Spleen (tissue), 11 donors: ENCODE data around the gene TMEM184A. TPM values are rescaled to one million over a fixed set of nuclear protein-coding genes. Genes with fewer than 3 reads are reported as not detected.

Experiments
- DNase-seq: peaks from one replicate; pipeline ENCODE4 v3.0.0-alpha.2; 2020
- H3K27ac ChIP-seq, 8 donors: fragments of 200-600 bp; sonication (generic) in 7 of 8; 1 replicate in 4 of 8; 2 replicates in 4 of 8; pipeline versions ENCODE4 v1.5.0 to v1.8.0; 2016 to 2021; ENCODE audit warnings: inconsistent platforms in 4 of 8, mild to moderate bottlenecking in 4 of 8, moderate library complexity in 1 of 8
- H3K27me3 ChIP-seq, 7 donors: fragments of 200-600 bp; sonication (generic) in 6 of 7; replicated peaks in 1 of 7; 1 replicate in 4 of 7; 2 replicates in 3 of 7; pipeline versions ENCODE4 v1.5.0 to v1.8.0; 2016 to 2021; ENCODE audit warnings: inconsistent platforms in 3 of 7, mild to moderate bottlenecking in 1 of 7
- H3K36me3 ChIP-seq, 6 donors: fragments of 200-600 bp; sonication (generic) in 5 of 6; 1 replicate in 4 of 6; 2 replicates in 2 of 6; pipeline versions ENCODE4 v1.5.0 to v1.8.0; 2016 to 2021; ENCODE audit warnings: inconsistent platforms in 2 of 6
- H3K4me1 ChIP-seq, 6 donors: fragments of 200-600 bp; sonication (generic) in 5 of 6; 1 replicate in 3 of 6; 2 replicates in 3 of 6; pipeline versions ENCODE4 v1.5.0 to v1.8.0; 2016 to 2021; ENCODE audit warnings: inconsistent platforms in 3 of 6
- H3K4me3 ChIP-seq, 8 donors: fragments of 200-600 bp; sonication (generic) in 7 of 8; 1 replicate in 4 of 8; 2 replicates in 4 of 8; pipeline versions ENCODE4 v1.5.0 to v1.8.0; 2016 to 2021; ENCODE audit warnings: inconsistent platforms in 4 of 8, mild to moderate bottlenecking in 4 of 8, moderate library complexity in 2 of 8
- H3K9me3 ChIP-seq, 8 donors: fragments of 200-600 bp; sonication (generic) in 7 of 8; 1 replicate in 4 of 8; 2 replicates in 4 of 8; pipeline versions ENCODE4 v1.5.0 to v1.8.0; 2016 to 2021; ENCODE audit warnings: inconsistent platforms in 4 of 8
- POLR2A ChIP-seq, 3 donors: fragments of 450-650 bp; IDR thresholded peaks; one replicate each; pipeline ENCODE4 v1.5.1; 2017; ENCODE audit warnings: antibody characterized with exemption in 3 of 3, mild to moderate bottlenecking in 1 of 3
- POLR2AphosphoS5 ChIP-seq, 3 donors: sonication (generic); formaldehyde crosslinking; IDR thresholded peaks; one replicate each; pipeline ENCODE4 v1.5.1; 2017; ENCODE audit warnings: antibody characterized with exemption in 3 of 3
- WGBS, 5 donors: extraction: QIAGEN DNeasy Blood & Tissue Kit in 3 of 5; methylation state at CpG; one replicate each; pipeline versions ENCODE4 v1.1.5 to v1.1.7; 2013 to 2018; 5-methylcytosine and 5-hydroxymethylcytosine counted together
- intact Hi-C: fragments of 100-400 bp; cut with DNase I; formaldehyde crosslinking; loops from one replicate; pipeline ENCODE4 v1.15.0; 2023; ENCODE audit warnings: low total_unique reads
- polyA plus RNA-seq, 3 donors: library from polyadenylated mRNA; stranded (reverse); fragments of 200-250 nt; gene quantifications; one replicate each; pipeline ENCODE4 v1.2.1, GENCODE V29; 2013
- total RNA-seq, 7 donors: library from RNA; depleted of rRNA in 3 of 7; stranded (reverse); fragments of >200 nt in 3 of 7; fragmentation: NEBNext Ultra II Directional in 4 of 7; extraction: Animal tissue kit (Norgen Biotek cat#: 25700) in 4 of 7; gene quantifications; one replicate each; pipeline versions ENCODE4 v1.1.0 to v1.2.1, GENCODE V29; 2016 to 2021
- TF ChIP-seq, protein P1 (sequence below), 11 experiments: fragments of 200-600 bp in 7 of 11; fragments of 450-650 bp in 4 of 11; sonication (generic) in 4 of 11; IDR thresholded peaks in 8 of 11; conservative IDR thresholded peaks in 3 of 11; 1 replicate in 7 of 11; 2 replicates in 4 of 11; pipeline versions ENCODE4 v1.4.0 to v1.8.0; 2016 to 2021; ENCODE audit warnings: antibody characterized with exemption in 11 of 11, inconsistent platforms in 4 of 11, mild to moderate bottlenecking in 1 of 11
- donor health status: healthy with polysubstance abuse.
- donor health status: DM: no; HTN: no; CAD: no; lungs with moderate emphysema.
- donor health status: DM: no; HTN: no; CAD: no.
- donor health status: Bipolar disorder and iron deficiency.
- donor health status: healthy.
- donor health status: DM: no; HTN: no; CAD: no.
- donor health status: DM: yes; HTN: yes; CAD: no.

Gene TMEM184A
- total and polyA plus RNA-seq, 10 donors = 0.09 to 0.39 (median 0.21) TPM; not detected in 4

DNA sequence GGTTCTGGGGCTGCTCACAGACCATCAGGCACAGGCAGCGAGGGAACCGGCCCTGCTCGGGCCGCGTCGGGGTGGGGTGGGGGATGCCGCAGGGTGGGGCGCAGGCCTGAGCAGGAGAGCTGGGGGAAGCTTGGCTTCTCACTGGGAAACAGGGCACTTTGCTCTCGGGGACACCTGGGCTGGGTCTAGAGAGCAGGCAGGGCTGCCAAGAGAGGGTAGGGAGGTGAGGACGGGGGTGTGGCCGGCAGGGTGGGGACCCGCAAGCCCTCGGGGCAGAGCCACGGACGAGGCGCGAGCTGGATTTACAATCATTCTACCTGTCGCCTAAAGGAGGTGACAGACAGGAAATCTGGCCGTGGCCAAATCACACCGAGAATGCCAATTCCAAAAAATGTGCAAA, 62.9 kb downstream of the TMEM184A start:
- no peak for DNase-seq
- no peak for TF ChIP-seq POLR2AphosphoS5 (IDR thresholded peaks at IDR 0.05)
- TF ChIP-seq POLR2A (IDR thresholded peaks at IDR 0.05) = no peak
- TF ChIP-seq, protein P1, sequence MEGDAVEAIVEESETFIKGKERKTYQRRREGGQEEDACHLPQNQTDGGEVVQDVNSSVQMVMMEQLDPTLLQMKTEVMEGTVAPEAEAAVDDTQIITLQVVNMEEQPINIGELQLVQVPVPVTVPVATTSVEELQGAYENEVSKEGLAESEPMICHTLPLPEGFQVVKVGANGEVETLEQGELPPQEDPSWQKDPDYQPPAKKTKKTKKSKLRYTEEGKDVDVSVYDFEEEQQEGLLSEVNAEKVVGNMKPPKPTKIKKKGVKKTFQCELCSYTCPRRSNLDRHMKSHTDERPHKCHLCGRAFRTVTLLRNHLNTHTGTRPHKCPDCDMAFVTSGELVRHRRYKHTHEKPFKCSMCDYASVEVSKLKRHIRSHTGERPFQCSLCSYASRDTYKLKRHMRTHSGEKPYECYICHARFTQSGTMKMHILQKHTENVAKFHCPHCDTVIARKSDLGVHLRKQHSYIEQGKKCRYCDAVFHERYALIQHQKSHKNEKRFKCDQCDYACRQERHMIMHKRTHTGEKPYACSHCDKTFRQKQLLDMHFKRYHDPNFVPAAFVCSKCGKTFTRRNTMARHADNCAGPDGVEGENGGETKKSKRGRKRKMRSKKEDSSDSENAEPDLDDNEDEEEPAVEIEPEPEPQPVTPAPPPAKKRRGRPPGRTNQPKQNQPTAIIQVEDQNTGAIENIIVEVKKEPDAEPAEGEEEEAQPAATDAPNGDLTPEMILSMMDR (IDR thresholded peaks at IDR 0.05 in 8 of 11, conservative IDR thresholded peaks at IDR 0.05 in 3 of 11) = no peak
- Histone ChIP-seq H3K9me3 (no peaks in the 10 kb centered on the region), H3K4me3 (no peak overlapping the region), H3K36me3 (peaks cover 0 to 100% (median 96%) of the 10 kb centered on the region in 6 donors), H3K4me1 (no peaks in the 10 kb centered on the region), H3K27ac (no peak overlapping the region), H3K27me3 (no peaks in the 10 kb centered on the region)
- intact Hi-C loops = no loop called here
- WGBS, 5 donors = 92 to 95% (median 93%) methylated on average over 12 to 20 of the region's 20 CpGs

DNA sequence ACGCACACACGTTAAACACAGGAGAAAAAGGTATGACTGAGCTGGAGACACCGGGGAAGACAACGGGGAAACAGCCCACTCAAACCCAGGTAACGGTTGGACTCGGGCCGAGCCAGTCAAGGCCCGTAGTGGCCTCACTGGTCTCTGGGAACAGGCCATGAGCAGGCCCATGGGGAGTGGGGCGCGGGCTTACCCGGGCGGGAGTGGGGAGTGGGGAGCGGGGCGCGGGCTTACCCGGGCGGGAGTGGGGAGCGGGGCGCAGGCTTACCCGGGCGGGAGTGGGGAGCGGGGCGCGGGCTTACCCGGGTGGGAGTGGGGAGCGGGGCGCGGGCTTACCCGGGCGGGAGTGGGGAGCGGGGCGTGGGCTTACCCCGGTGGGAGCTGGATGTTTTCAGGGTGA, 63.4 kb downstream of the TMEM184A start:
- Histone ChIP-seq H3K27ac (no peak overlapping the region), H3K27me3 (no peaks in the 10 kb centered on the region), H3K4me1 (no peaks in the 10 kb centered on the region), H3K9me3 (no peaks in the 10 kb centered on the region), H3K36me3 (peaks cover 0 to 100% (median 96%) of the 10 kb centered on the region in 6 donors), H3K4me3 (no peak overlapping the region)
- 82 to 96% (median 92%) methylated on average over 31 to 33 of the region's 33 CpGs for WGBS, 5 donors
- no peak for TF ChIP-seq POLR2AphosphoS5 (IDR thresholded peaks at IDR 0.05)
- no peak for TF ChIP-seq POLR2A (IDR thresholded peaks at IDR 0.05)
- TF ChIP-seq, protein P1 (IDR thresholded peaks at IDR 0.05 in 8 of 11, conservative IDR thresholded peaks at IDR 0.05 in 3 of 11) = no peak
- no peak for DNase-seq
- intact Hi-C loops = no loop called here

Other genes with a start within 250 kb of the TMEM184A start
- gene MICALL2, start 96.7 kb downstream of the TMEM184A start, total RNA-seq = 100 to 1,000 TPM in 3 of 7 donors, 10 to 100 TPM in 4; 36.3 to 182 (median 75.8) TPM
- gene MICALL2, start 96.7 kb downstream of the TMEM184A start, polyA plus RNA-seq = 100 to 1,000 TPM in 2 of 3 donors, 10 to 100 TPM in 1; 74.1 to 361 (median 307) TPM
- gene INTS1, start 51.8 kb downstream of the TMEM184A start, total RNA-seq = 10 to 100 TPM; 47.3 to 95.7 (median 79.0) TPM
- gene INTS1, start 51.8 kb downstream of the TMEM184A start, polyA plus RNA-seq = 100 to 1,000 TPM in 1 of 3 donors, 10 to 100 TPM in 2; 51.4 to 126 (median 80.3) TPM
- 10 to 100 TPM; 11.2 to 36.6 (median 27.0) TPM for gene MAFK, start 25.5 kb downstream of the TMEM184A start, total RNA-seq
- gene MAFK, start 25.5 kb downstream of the TMEM184A start, polyA plus RNA-seq = 10 to 100 TPM in 2 of 3 donors, 1 to 10 TPM in 1; 8.9 to 30.4 (median 10.3) TPM
- gene PSMG3, start 13.8 kb upstream of the TMEM184A start, total RNA-seq = 10 to 100 TPM; 18.2 to 41.1 (median 23.0) TPM
- gene PSMG3, start 13.8 kb upstream of the TMEM184A start, polyA plus RNA-seq = 10 to 100 TPM; 84.5 to 89.9 (median 86.7) TPM
- gene ELFN1, start 114.1 kb upstream of the TMEM184A start, total RNA-seq = 1 to 10 TPM; 2.3 to 3.9 (median 2.8) TPM
- gene ELFN1, start 114.1 kb upstream of the TMEM184A start, polyA plus RNA-seq = under 1 TPM; 0.22 to 0.70 (median 0.41) TPM